ENCODE measurements around the gene LGR6. TPM values are rescaled to one million over a fixed set of nuclear protein-coding genes. Genes with fewer than 3 reads are reported as not detected.

The LGR6 gene
- total RNA-seq, 1 donor from 2014 or later = 3.1 TPM

DNA sequence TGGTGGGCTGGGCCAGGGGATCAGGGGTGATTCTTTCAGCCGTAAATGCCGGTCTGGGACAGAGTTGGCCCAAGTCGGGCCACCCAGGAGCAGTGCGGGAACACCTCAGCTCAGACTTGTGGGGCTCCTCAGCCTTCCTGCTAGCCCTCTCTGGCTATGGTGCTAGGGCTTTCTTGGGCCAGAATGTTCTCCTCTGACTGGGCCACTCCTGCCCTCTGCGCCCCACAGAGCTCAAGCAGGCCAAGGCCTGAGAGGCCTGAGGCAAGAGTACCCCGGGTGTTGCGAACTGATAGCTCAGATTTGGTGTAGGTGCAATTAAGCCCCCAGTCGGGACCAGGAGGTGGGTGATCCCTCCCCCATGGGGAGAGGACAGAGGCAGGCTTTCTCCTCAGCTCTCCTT, 51.8 kb downstream of the LGR6 start:
- Mint-ChIP-seq H3K36me3 (no peaks in the 10 kb centered on the region), H3K4me3 (no peak overlapping the region), H3K4me1 (no peaks in the 10 kb centered on the region), H3K27ac (no peak overlapping the region), H3K27me3 (ENCODE audit: low read depth) (peaks cover 13% of the 10 kb centered on the region), H3K9me3 (no peaks in the 10 kb centered on the region)
- no peak for DNase-seq (ENCODE audit: low spot score in 2 of 2, unreplicated experiment in 2 of 2)
- TF ChIP-seq, protein P1, sequence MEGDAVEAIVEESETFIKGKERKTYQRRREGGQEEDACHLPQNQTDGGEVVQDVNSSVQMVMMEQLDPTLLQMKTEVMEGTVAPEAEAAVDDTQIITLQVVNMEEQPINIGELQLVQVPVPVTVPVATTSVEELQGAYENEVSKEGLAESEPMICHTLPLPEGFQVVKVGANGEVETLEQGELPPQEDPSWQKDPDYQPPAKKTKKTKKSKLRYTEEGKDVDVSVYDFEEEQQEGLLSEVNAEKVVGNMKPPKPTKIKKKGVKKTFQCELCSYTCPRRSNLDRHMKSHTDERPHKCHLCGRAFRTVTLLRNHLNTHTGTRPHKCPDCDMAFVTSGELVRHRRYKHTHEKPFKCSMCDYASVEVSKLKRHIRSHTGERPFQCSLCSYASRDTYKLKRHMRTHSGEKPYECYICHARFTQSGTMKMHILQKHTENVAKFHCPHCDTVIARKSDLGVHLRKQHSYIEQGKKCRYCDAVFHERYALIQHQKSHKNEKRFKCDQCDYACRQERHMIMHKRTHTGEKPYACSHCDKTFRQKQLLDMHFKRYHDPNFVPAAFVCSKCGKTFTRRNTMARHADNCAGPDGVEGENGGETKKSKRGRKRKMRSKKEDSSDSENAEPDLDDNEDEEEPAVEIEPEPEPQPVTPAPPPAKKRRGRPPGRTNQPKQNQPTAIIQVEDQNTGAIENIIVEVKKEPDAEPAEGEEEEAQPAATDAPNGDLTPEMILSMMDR (IDR thresholded peaks at IDR 0.05; ENCODE audit: unreplicated experiment) = no peak

DNA sequence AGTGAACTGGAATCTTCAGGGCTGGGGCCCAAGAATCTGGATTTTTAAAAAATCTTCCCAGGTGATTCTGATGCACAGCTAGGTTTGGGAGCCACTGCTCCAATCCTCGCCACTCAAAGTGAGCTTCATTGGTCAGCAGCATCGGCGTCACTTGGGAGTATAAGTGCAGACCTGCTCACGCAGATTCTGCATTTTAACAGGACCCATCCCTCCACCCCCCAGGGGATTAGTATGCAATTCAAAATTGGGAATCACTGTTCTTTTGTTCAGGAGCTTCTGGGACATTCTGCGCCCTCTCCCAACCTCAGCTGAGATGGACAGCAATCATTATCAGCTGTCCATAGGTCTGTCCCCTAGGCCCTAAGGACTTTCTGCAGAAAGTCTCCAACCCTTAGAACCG, 53.5 kb downstream of the LGR6 start:
- H3K9me3 Mint-ChIP-seq = no peaks in the 10 kb centered on the region
- H3K27me3 Mint-ChIP-seq (ENCODE audit: low read depth) = peaks cover 20% of the 10 kb centered on the region
- no peak for DNase-seq (ENCODE audit: low spot score in 2 of 2, unreplicated experiment in 2 of 2)
- TF ChIP-seq, protein P1 (IDR thresholded peaks at IDR 0.05; ENCODE audit: unreplicated experiment) = no peak
- H3K4me1 Mint-ChIP-seq = peaks cover 4% of the 10 kb centered on the region
- no peaks in the 10 kb centered on the region for H3K36me3 Mint-ChIP-seq
- no peak overlapping the region for H3K27ac Mint-ChIP-seq
- no peak overlapping the region for H3K4me3 Mint-ChIP-seq

GRCh38 chr1:202247837-202248795, 54.5 kb downstream of the LGR6 start:
- Mint-ChIP-seq H3K4me1 (peaks cover 4% of the 10 kb centered on the region), H3K27me3 (ENCODE audit: low read depth) (peaks cover 26% of the 10 kb centered on the region), H3K4me3 (no peak overlapping the region), H3K36me3 (no peaks in the 10 kb centered on the region), H3K9me3 (no peaks in the 10 kb centered on the region), H3K27ac (no peak overlapping the region)
- TF ChIP-seq, protein P1 (IDR thresholded peaks at IDR 0.05; ENCODE audit: unreplicated experiment) = no peak
- DNase-seq (ENCODE audit: low spot score in 2 of 2, unreplicated experiment in 2 of 2) = no peak

- DNase-seq (ENCODE audit: low spot score in 2 of 2, unreplicated experiment in 2 of 2) = no peak
- H3K4me3 Mint-ChIP-seq = no peak overlapping the region
- no peak overlapping the region for H3K27ac Mint-ChIP-seq
- TF ChIP-seq, protein P1 (IDR thresholded peaks at IDR 0.05; ENCODE audit: unreplicated experiment) = no peak
- H3K4me1 Mint-ChIP-seq = peaks cover 4% of the 10 kb centered on the region
- no peaks in the 10 kb centered on the region for H3K9me3 Mint-ChIP-seq
- peaks cover 23% of the 10 kb centered on the region for H3K27me3 Mint-ChIP-seq (ENCODE audit: low read depth)
- H3K36me3 Mint-ChIP-seq = no peaks in the 10 kb centered on the region
Observed at GRCh38 chr1:202248861-202249260, 55.3 kb downstream of the LGR6 start.

DNA sequence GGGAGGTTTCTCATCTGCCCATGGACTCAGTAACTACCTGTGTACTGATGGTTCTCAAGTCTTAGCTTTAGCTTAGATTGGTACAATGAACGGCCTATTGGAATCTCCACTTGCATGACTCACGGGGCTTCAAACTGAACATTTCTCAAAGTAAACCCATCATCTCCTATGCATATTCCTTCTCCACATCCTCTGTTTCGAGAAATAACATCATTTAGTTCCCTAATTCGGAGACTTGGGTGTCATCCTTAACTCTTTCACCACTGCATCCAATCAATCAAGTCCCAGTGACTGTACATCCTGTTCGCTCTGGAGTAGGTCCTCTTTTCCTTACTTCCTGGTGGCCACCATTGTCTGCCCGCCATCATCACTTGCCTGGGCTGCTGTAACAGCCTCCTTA, 55.8 kb downstream of the LGR6 start:
- TF ChIP-seq, protein P1 (IDR thresholded peaks at IDR 0.05; ENCODE audit: unreplicated experiment) = no peak
- Mint-ChIP-seq H3K27me3 (ENCODE audit: low read depth) (peaks cover 23% of the 10 kb centered on the region), H3K27ac (no peak overlapping the region), H3K4me3 (no peak overlapping the region), H3K36me3 (no peaks in the 10 kb centered on the region), H3K9me3 (no peaks in the 10 kb centered on the region), H3K4me1 (peaks cover 4% of the 10 kb centered on the region)
- DNase-seq (ENCODE audit: low spot score in 2 of 2, unreplicated experiment in 2 of 2) = no peak

All from mesothelial cell of epicardium (in vitro differentiated cells).